Esophagus squamous epithelium (tissue), 5 donors: ENCODE results near the gene PPM1L. TPM values are rescaled to one million over a fixed set of nuclear protein-coding genes. Genes with fewer than 3 reads are reported as not detected.

Source experiments
- DNase-seq: peaks from one replicate; lab custom pipeline; 2025; lab: John Stamatoyannopoulos, UW
- H3K27ac ChIP-seq, 4 donors: fragments of 200-600 bp; sonication (generic); one replicate each; pipeline ENCODE4 v1.5.1; 2016 to 2019; ENCODE audit warnings: mild to moderate bottlenecking in 1 of 4
- H3K27me3 ChIP-seq, 4 donors: fragments of 200-600 bp; sonication (generic); 1 replicate in 3 of 4; 2 replicates in 1 of 4; pipeline versions ENCODE4 v1.5.1 to v1.6.0; 2017 to 2021; ENCODE audit warnings: antibody characterized with exemption in 1 of 4
- H3K36me3 ChIP-seq, 3 donors: fragments of 200-600 bp; sonication (generic); one replicate each; pipeline ENCODE4 v1.5.1; 2016 to 2019
- H3K4me1 ChIP-seq, 3 donors: fragments of 200-600 bp; sonication (generic); one replicate each; pipeline ENCODE4 v1.5.1; 2017 to 2019
- H3K4me3 ChIP-seq, 4 donors: fragments of 200-600 bp; sonication (generic); 1 replicate in 3 of 4; 2 replicates in 1 of 4; pipeline ENCODE4 v1.5.1; 2016 to 2019; ENCODE audit warnings: mild to moderate bottlenecking in 2 of 4, moderate library complexity in 1 of 4
- H3K9me3 ChIP-seq, 3 donors: fragments of 200-600 bp; sonication (generic); one replicate each; pipeline ENCODE4 v1.5.1; 2016 to 2019
- POLR2A ChIP-seq, 4 donors: fragments of 450-650 bp; IDR thresholded peaks; one replicate each; pipeline ENCODE4 v1.6.1; 2017; ENCODE audit warnings: antibody characterized with exemption in 4 of 4, mild to moderate bottlenecking in 4 of 4, moderate library complexity in 3 of 4
- WGBS, 2 donors: methylation state at CpG; one replicate each; pipeline ENCODE4 v1.1.5; 2018; 5-methylcytosine and 5-hydroxymethylcytosine counted together
- intact Hi-C: fragments of 100-400 bp; cut with DNase I; formaldehyde crosslinking; loops from one replicate; pipeline ENCODE4 v1.15.0; 2022
- total RNA-seq, 4 donors: library from RNA; depleted of rRNA; stranded (reverse); fragments of >200 nt; gene quantifications; one replicate each; pipeline ENCODE4 v1.1.0, GENCODE V29; 2016
- TF ChIP-seq, protein P1 (sequence below), 6 experiments: fragments of 450-650 bp in 4 of 6; fragments of 200-600 bp in 2 of 6; sonication (generic) in 2 of 6; IDR thresholded peaks; one replicate each; pipeline ENCODE4 v1.5.1; 2016 to 2019; ENCODE audit warnings: antibody characterized with exemption in 6 of 6, mild to moderate bottlenecking in 4 of 6, moderate library complexity in 4 of 6
- donor health status: DM: yes; HTN: yes; CAD: no.

PPM1L gene
- total RNA-seq, 4 donors from 2014 or later: 9.1 to 18.1 (median 12.1) TPM

DNA sequence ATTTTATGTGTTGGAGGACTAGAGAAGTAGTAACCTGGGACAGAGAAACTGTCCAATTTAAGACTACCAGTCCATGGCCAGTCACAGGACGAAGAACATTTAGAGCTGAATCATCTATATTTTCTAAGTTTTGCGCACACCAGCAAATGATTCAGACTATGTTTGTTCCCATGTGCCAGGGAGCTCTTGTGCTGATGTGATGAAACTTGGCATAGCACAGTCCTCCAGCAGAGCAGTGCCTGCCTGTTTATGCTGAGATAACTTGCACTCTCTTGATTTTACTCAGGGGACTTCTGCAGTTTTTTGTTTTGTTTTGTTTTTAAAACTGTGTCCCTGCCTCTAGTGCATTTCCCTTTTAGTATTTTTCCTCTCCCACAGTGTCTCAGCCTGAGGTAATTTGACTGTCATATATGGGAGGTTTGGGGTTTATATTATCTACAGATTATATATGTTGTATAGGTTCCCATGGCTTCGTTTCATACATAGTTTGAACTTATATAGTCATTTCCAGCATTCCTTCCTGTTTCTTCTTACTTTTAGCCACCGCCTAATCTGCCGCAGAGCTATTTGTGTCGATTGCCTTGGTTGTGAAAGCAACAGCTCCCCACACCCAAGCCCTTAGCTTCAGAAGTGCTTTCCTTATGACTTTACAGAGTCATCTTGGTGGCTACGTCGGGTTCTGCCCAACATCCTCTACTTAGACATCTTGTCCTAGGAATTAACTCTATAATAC is 45.5 kb downstream of the PPM1L start:
- peak overlapping the region; percentile 45 to 74 (median 60) for H3K27ac ChIP-seq
- peaks cover 0 to 56% (median 10%) of the 10 kb centered on the region in 3 donors for H3K4me1 ChIP-seq
- TF ChIP-seq, protein P1, sequence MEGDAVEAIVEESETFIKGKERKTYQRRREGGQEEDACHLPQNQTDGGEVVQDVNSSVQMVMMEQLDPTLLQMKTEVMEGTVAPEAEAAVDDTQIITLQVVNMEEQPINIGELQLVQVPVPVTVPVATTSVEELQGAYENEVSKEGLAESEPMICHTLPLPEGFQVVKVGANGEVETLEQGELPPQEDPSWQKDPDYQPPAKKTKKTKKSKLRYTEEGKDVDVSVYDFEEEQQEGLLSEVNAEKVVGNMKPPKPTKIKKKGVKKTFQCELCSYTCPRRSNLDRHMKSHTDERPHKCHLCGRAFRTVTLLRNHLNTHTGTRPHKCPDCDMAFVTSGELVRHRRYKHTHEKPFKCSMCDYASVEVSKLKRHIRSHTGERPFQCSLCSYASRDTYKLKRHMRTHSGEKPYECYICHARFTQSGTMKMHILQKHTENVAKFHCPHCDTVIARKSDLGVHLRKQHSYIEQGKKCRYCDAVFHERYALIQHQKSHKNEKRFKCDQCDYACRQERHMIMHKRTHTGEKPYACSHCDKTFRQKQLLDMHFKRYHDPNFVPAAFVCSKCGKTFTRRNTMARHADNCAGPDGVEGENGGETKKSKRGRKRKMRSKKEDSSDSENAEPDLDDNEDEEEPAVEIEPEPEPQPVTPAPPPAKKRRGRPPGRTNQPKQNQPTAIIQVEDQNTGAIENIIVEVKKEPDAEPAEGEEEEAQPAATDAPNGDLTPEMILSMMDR (IDR thresholded peaks at IDR 0.05): no peak
- TF ChIP-seq POLR2A (IDR thresholded peaks at IDR 0.05): no peak
- no peak for DNase-seq
- WGBS, 2 donors: 32 to 43% methylated on average over 8 of the region's 8 CpGs
- intact Hi-C loops: no loop called here
- no peaks in the 10 kb centered on the region for H3K9me3 ChIP-seq
- no peaks in the 10 kb centered on the region for H3K27me3 ChIP-seq
- H3K36me3 ChIP-seq: no peaks in the 10 kb centered on the region
- H3K4me3 ChIP-seq: peak overlapping the region in 1 of 4 donors; percentile 46

DNA sequence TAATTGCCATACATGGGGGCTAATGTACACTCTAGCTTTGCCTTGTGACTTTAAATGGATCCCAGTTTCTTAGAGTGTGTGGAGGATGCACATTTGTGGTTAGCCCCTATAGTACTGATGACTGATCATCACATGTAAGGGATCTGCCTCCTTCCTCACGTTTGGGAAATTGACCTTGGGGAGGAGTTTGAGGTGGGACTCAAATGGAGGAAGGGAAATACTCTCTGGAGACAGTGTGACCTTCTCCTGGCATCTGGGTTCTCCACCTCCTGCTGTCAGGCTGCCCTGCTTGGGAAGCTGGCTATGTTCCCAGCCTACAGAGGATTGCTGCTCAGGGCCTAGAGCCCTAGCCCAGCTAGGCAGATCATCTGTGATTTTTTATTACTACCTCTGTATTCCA is 48.7 kb downstream of the PPM1L start:
- Histone ChIP-seq H3K9me3 (no peaks in the 10 kb centered on the region), H3K27ac (peak overlapping the region in 3 of 4 donors; percentile 1 to 60 (median 15)), H3K4me1 (peaks cover 0 to 55% (median 4%) of the 10 kb centered on the region in 3 donors), H3K4me3 (no peak overlapping the region), H3K36me3 (no peaks in the 10 kb centered on the region), H3K27me3 (no peaks in the 10 kb centered on the region)
- intact Hi-C loops: no loop called here
- TF ChIP-seq POLR2A (IDR thresholded peaks at IDR 0.05): no peak
- TF ChIP-seq, protein P1 (IDR thresholded peaks at IDR 0.05): no peak
- DNase-seq: no peak
- WGBS, 2 donors: no CpG with 5 or more reads among the region's 1 CpG

GRCh38 chr3:160806094-160806493 is 50.1 kb downstream of the PPM1L start:
- intact Hi-C loops: no loop called here
- no peaks in the 10 kb centered on the region for H3K9me3 ChIP-seq
- no peaks in the 10 kb centered on the region for H3K36me3 ChIP-seq
- TF ChIP-seq, protein P1 (IDR thresholded peaks at IDR 0.05): no peak
- no peak for TF ChIP-seq POLR2A (IDR thresholded peaks at IDR 0.05)
- DNase-seq: no peak
- H3K27ac ChIP-seq: no peak overlapping the region
- H3K4me3 ChIP-seq: no peak overlapping the region
- peaks cover 0 to 64% (median 4%) of the 10 kb centered on the region in 3 donors for H3K4me1 ChIP-seq
- no peaks in the 10 kb centered on the region for H3K27me3 ChIP-seq

DNA sequence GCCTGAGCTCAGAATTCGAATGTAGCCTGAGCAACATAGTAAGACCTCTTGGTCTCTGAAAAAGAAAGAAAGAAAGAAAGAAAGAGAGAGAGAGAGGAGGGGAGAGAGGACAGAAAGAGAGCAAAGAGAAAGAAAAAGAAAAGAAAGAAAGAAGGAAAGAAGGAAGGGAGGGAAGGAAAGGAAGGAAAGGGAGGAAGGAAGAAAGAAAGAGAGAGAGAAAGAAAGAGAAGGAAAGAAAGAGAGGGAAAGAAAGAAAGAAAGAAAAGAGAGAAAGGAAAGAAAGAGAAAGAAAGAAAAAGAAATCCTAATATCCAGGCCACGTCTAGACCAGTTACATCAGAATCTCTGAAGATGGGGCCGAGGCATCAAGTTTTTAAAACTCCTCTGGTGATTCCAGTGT is 50.7 kb downstream of the PPM1L start:
- WGBS, 2 donors: 81 to 87% methylated on average over 3 of the region's 3 CpGs

DNA sequence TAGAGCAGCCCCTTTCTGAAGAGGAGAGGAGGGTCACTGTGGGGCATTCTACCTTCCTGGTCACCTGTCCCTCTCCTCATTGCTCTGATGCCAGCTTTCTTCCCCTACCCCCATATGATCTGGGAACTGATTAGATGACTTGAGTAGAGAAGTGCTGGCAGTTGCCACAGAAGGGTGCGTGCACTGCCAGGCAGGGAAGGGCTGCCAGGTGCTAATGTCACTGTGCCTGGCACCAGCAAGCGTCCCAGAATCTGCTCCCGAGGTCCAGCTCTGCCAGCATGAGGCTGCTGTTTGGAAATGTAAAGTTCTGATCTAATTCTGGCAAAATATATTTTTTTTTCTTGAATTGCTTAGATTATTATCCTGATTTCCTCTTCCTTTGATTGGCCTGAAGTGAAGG is 52.8 kb downstream of the PPM1L start:
- Histone ChIP-seq H3K4me1 (peaks cover 0 to 46% (median 4%) of the 10 kb centered on the region in 3 donors), H3K27me3 (no peaks in the 10 kb centered on the region), H3K36me3 (no peaks in the 10 kb centered on the region), H3K27ac (no peak overlapping the region), H3K9me3 (no peaks in the 10 kb centered on the region), H3K4me3 (no peak overlapping the region)
- WGBS, 2 donors: 36 to 61% methylated on average over 2 to 3 of the region's 3 CpGs
- intact Hi-C loops: no loop called here
- TF ChIP-seq POLR2A (IDR thresholded peaks at IDR 0.05): no peak
- TF ChIP-seq, protein P1 (IDR thresholded peaks at IDR 0.05): no peak
- DNase-seq: no peak

More for the DNA sequence above, 50.7 kb downstream of the PPM1L start:
- Histone ChIP-seq H3K4me1 (peaks cover 0 to 59% (median 4%) of the 10 kb centered on the region in 3 donors), H3K9me3 (no peaks in the 10 kb centered on the region), H3K27ac (no peak overlapping the region), H3K36me3 (no peaks in the 10 kb centered on the region), H3K27me3 (no peaks in the 10 kb centered on the region), H3K4me3 (no peak overlapping the region)
- no peak for DNase-seq
- intact Hi-C loops: no loop called here
- TF ChIP-seq POLR2A (IDR thresholded peaks at IDR 0.05): no peak
- TF ChIP-seq, protein P1 (IDR thresholded peaks at IDR 0.05): no peak
